Measurements from ENCODE around the gene CRBN. TPM values are rescaled to one million over a fixed set of nuclear protein-coding genes. Genes with fewer than 3 reads are reported as not detected.

CRBN gene
- total RNA-seq, 1 experiment from 2014 or later = 18.7 TPM

GRCh38 chr3:3149560-3149959 is 29.9 kb downstream of the CRBN start:
- H3K27me3 ChIP-seq (ENCODE audit: control insufficient read depth, insufficient read depth, low read length) = no peaks in the 10 kb centered on the region
- no peak overlapping the region for H3K27ac ChIP-seq (ENCODE audit: low read length)
- H3K36me3 ChIP-seq (ENCODE audit: control insufficient read depth, insufficient read depth, low read length) = peaks cover 29% of the 10 kb centered on the region
- BruUV-seq (replicated peaks) = no TSS peak
- peaks cover 2% of the 10 kb centered on the region; the same call in 1 of the 2 replicates for H3K4me1 ChIP-seq (ENCODE audit: control insufficient read depth, insufficient read depth, low read length)
- ATAC-seq = no peak
- POLR2A ChIA-PET = interaction anchor here (0.5 kb wide), 1 partner anchor 38 kb away, joined by 3 read pairs; no protein-coding TSS in a partner anchor
- H3K4me3 ChIP-seq (ENCODE audit: low read depth in 2 of 2, low read length in 2 of 2) = no peak overlapping the region
- no peaks in the 10 kb centered on the region for H3K9me3 ChIP-seq (ENCODE audit: control insufficient read depth, insufficient read depth, low read depth, low read length)
- intact Hi-C loops (cut with micrococcal nuclease; ENCODE audit: unreplicated experiment) (no loop called here), in situ Hi-C loops (cut with HindIII; ENCODE audit: low pct_unique_long_range_greater_than_20kb, low sequenced_read_pairs) (no loop called here)
- CTCF ChIA-PET = no interaction called here
- no peak for DNase-seq (ENCODE audit: low read depth, low spot score)
- TF ChIP-seq CTCF (IDR thresholded peaks at IDR 0.05) (no peak), POLR2AphosphoS5 (IDR thresholded peaks at IDR 0.05; ENCODE audit: low read depth, low read length) (no peak), SIN3A (IDR thresholded peaks at IDR 0.05; ENCODE audit: borderline replicate concordance, insufficient read depth, low read depth, low read length) (no peak), REST (IDR thresholded peaks at IDR 0.05; ENCODE audit: insufficient read depth in 1 of 2, low read depth in 2 of 2, low read length in 1 of 2) (no peak), TCF7L2 (IDR thresholded peaks at IDR 0.05; ENCODE audit: low read depth, low read length) (no peak)

DNA sequence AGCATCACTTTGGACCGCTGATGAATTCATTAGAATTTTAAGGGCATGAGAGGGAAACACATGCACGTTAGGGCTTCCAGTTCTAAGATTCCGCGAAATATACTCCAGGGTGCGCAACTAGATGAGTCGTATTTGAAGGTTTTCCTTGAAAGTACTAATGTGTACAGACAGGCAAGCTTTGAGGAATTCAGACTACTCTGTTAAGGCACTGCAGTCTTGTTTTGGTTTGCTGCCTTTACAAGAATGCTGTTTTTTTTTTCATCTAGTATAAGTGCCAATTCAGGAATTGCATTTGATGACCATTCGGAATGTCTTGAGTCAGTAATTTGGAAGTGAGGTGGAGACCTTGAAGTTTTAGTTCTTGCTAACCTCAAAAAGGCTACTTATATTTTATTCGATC is 33.7 kb downstream of the CRBN start:
- ATAC-seq (no peak), DNase-seq (ENCODE audit: low read depth, low spot score) (no peak)
- ChIA-PET POLR2A (no interaction called here), CTCF (no interaction called here)
- TF ChIP-seq POLR2AphosphoS5 (IDR thresholded peaks at IDR 0.05; ENCODE audit: low read depth, low read length) (no peak), REST (IDR thresholded peaks at IDR 0.05; ENCODE audit: insufficient read depth in 1 of 2, low read depth in 2 of 2, low read length in 1 of 2) (no peak), TCF7L2 (IDR thresholded peaks at IDR 0.05; ENCODE audit: low read depth, low read length) (no peak), CTCF (IDR thresholded peaks at IDR 0.05) (no peak), SIN3A (IDR thresholded peaks at IDR 0.05; ENCODE audit: borderline replicate concordance, insufficient read depth, low read depth, low read length) (no peak)
- peaks cover 39% of the 10 kb centered on the region for H3K36me3 ChIP-seq (ENCODE audit: control insufficient read depth, insufficient read depth, low read length)
- H3K9me3 ChIP-seq (ENCODE audit: control insufficient read depth, insufficient read depth, low read depth, low read length) = no peaks in the 10 kb centered on the region
- in situ Hi-C loops (cut with HindIII; ENCODE audit: low pct_unique_long_range_greater_than_20kb, low sequenced_read_pairs) = no loop called here
- intact Hi-C loops (cut with micrococcal nuclease; ENCODE audit: unreplicated experiment) = no loop called here
- BruUV-seq (replicated peaks) = no TSS peak
- H3K27me3 ChIP-seq (ENCODE audit: control insufficient read depth, insufficient read depth, low read length) = no peaks in the 10 kb centered on the region
- peaks cover 2% of the 10 kb centered on the region; the same call in 1 of the 2 replicates for H3K4me1 ChIP-seq (ENCODE audit: control insufficient read depth, insufficient read depth, low read length)
- H3K27ac ChIP-seq (ENCODE audit: low read length) = no peak overlapping the region
- no peak overlapping the region for H3K4me3 ChIP-seq (ENCODE audit: low read depth in 2 of 2, low read length in 2 of 2)
